HCT116 (cell line): ENCODE measurements around the gene DHPS.

Experiments used
- CTCF ChIP-seq, 3 experiments: fragments of 200-600 bp in 1 of 3; sonication (generic) in 1 of 3; IDR thresholded peaks in 2 of 3; conservative IDR thresholded peaks in 1 of 3; 2 replicates each; pipeline ENCODE4 v1.5.1; 2012 to 2017; ENCODE audit warnings: low read depth in 2 of 3, low read length in 2 of 3, antibody characterized with exemption in 1 of 3, borderline replicate concordance in 1 of 3, control low read depth in 1 of 3, mild to moderate bottlenecking in 1 of 3, mixed read lengths in 1 of 3, mixed run types in 1 of 3, moderate library complexity in 1 of 3; ENCODE audit not compliant: insufficient read depth in 1 of 3
- POLR2A ChIP-seq: IDR thresholded peaks from 2 replicates; pipeline ENCODE4 v1.7.0; 2011; ENCODE audit warnings: borderline replicate concordance; ENCODE audit not compliant: insufficient read depth, insufficient read length; ENCODE audit errors: extremely low read depth
- POLR2AphosphoS5 ChIP-seq: IDR thresholded peaks from 2 replicates; pipeline ENCODE4 v1.6.1; 2011; ENCODE audit warnings: mild to moderate bottlenecking, low read depth, low read length, moderate library complexity
- SP1 ChIP-seq: IDR thresholded peaks from 2 replicates; pipeline ENCODE4 v1.6.1; 2012; ENCODE audit warnings: low read depth

DNA sequence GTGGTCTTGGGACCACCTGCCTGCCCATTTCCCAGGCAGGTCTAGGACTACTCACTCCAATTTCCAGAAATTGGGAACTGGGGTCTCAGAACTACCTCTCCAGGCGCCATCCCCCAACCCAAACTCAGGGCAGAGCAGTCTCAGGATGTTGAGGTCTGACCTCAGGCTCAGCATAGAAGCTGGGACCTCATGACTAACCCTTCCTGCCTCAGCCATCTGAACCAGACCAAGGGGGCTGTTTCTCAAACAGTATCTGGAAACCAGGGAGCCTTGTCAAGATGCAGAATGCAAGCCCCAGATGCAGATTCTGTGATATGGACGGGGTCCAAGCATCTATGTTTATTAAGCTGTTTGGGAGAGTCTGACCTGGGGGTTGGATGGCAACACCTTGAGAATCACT, 13.4 kb upstream of the DHPS start:
- TF ChIP-seq CTCF (IDR thresholded peaks at IDR 0.05 in 2 of 3, conservative IDR thresholded peaks at IDR 0.05 in 1 of 3; ENCODE audit: borderline replicate concordance in 1 of 3, insufficient read depth in 1 of 3, low read depth in 2 of 3, low read length in 2 of 3) (no peak), SP1 (no peak), POLR2AphosphoS5 (no peak), POLR2A (no peak)
